HepG2 (cell line): ENCODE results near the gene STYXL2. TPM values are rescaled to one million over a fixed set of nuclear protein-coding genes. Genes with fewer than 3 reads are reported as not detected.

Source experiments
- ATAC-seq: fragments of 200-7000 bp; cut with Tn5 transposase; 3 replicates; pipeline ENCODE4 v1.9.1; 2020; ENCODE audit warnings: mild to moderate bottlenecking, moderate library complexity
- BruUV-seq: library from RNA; stranded (reverse); fragments of 400-500 nt; replicated peaks from 2 replicates; lab custom pipeline; 2021; lab: Mats Ljungman, UMichigan
- CTCF ChIA-PET: fragments of 300-600 bp; formaldehyde crosslinking; extraction: SDS; loops from one replicate; lab custom pipeline; 2021; ENCODE audit warnings: low total read pairs, inconsistent platforms, low intra/inter-chr PET ratio; lab: Yijun Ruan, JAX
- POLR2A ChIA-PET: fragments of 350-600 bp; sonication (Branson Sonifier 250); formaldehyde crosslinking; loops from one replicate; lab custom pipeline; 2020; ENCODE audit warnings: antibody characterized with exemption, inconsistent platforms; lab: Yijun Ruan, JAX
- DNase-seq: peaks from one replicate; pipeline ENCODE4 v3.0.0-alpha.2; 2015; ENCODE audit warnings: low spot score
- FAIRE-seq: peaks from 3 replicates; lab custom pipeline; 2011; peaks lifted over from hg19 to GRCh38; lab: Jason Lieb, UNC
- H2AFZ ChIP-seq: one replicate; pipeline ENCODE4 v1.6.1; 2011; ENCODE audit warnings: low read length, inconsistent platforms
- H3K27ac ChIP-seq: fragments of 300-600 bp; 3 replicates; pipeline ENCODE4 v1.8.0; 2011; ENCODE audit warnings: mixed run types, mild to moderate bottlenecking, mixed read lengths, low read length, inconsistent platforms; ENCODE audit not compliant: insufficient read depth; ENCODE audit errors: extremely low read length
- H3K27me3 ChIP-seq, 2 experiments: fragments of 200-600 bp in 1 of 2; 2 replicates in 1 of 2; 3 replicates in 1 of 2; pipeline versions ENCODE4 v1.6.0 to v1.8.0; 2011; ENCODE audit warnings: low read length in 2 of 2, mild to moderate bottlenecking in 2 of 2, moderate library complexity in 2 of 2, inconsistent platforms in 1 of 2; ENCODE audit not compliant: insufficient read depth in 2 of 2, control insufficient read depth in 1 of 2
- H3K36me3 ChIP-seq, 2 experiments: fragments of 200-600 bp in 1 of 2; replicated peaks in 1 of 2; 2 replicates in 1 of 2; 3 replicates in 1 of 2; pipeline versions ENCODE4 v1.5.1 to v1.8.0; 2011; ENCODE audit warnings: low read length in 2 of 2, inconsistent platforms in 1 of 2; ENCODE audit not compliant: insufficient read depth in 2 of 2, control insufficient read depth in 1 of 2
- H3K4me1 ChIP-seq: 2 replicates; pipeline ENCODE4 v1.5.1; 2012; ENCODE audit warnings: low read length, inconsistent platforms; ENCODE audit not compliant: insufficient read depth
- H3K4me2 ChIP-seq: 2 replicates; pipeline ENCODE4 v1.6.0; 2011; ENCODE audit warnings: low read depth, low read length, inconsistent platforms
- H3K4me3 ChIP-seq, 3 experiments: fragments of 200-600 bp in 1 of 3; sonication (generic), shearing (Covaris generic) in 1 of 3; replicated peaks in 1 of 3; 2 replicates each; pipeline ENCODE4 v1.5.1; 2011 to 2016; ENCODE audit warnings: low read length in 3 of 3, inconsistent platforms in 2 of 3, low read depth in 2 of 3, mild to moderate bottlenecking in 2 of 3, control low read depth in 1 of 3, mixed read lengths in 1 of 3; ENCODE audit not compliant: insufficient read depth in 1 of 3
- H3K79me2 ChIP-seq: one replicate; pipeline ENCODE4 v1.6.1; 2011; ENCODE audit warnings: low read length, inconsistent platforms; ENCODE audit not compliant: insufficient read depth
- H3K9ac ChIP-seq: 2 replicates; pipeline ENCODE4 v1.6.0; 2011; ENCODE audit warnings: mild to moderate bottlenecking, low read depth, low read length, inconsistent platforms; ENCODE audit not compliant: insufficient read depth
- H3K9me3 ChIP-seq: 2 replicates; pipeline ENCODE4 v1.5.1; 2012; ENCODE audit warnings: mild to moderate bottlenecking, low read length
- H4K20me1 ChIP-seq: 2 replicates; pipeline ENCODE4 v1.6.0; 2011; ENCODE audit warnings: inconsistent platforms, mild to moderate bottlenecking, low read length, moderate library complexity; ENCODE audit not compliant: insufficient read depth
- KLF16 ChIP-seq, 2 experiments: sonication (generic) in 1 of 2; formaldehyde crosslinking in 1 of 2; IDR thresholded peaks; 2 replicates each; pipeline versions ENCODE4 v1.6.1 to v1.8.0; 2016 to 2023; ENCODE audit warnings: missing genetic modification reagents in 2 of 2, missing compliant biosample characterization in 1 of 2
- NFYC ChIP-seq: IDR thresholded peaks from 2 replicates; pipeline ENCODE4 v1.6.1; 2016; ENCODE audit warnings: missing genetic modification reagents, missing compliant biosample characterization
- TCF12 ChIP-seq, 2 experiments: fragments of 450-650 bp in 1 of 2; sonication (generic) in 1 of 2; formaldehyde crosslinking in 1 of 2; IDR thresholded peaks; 2 replicates each; pipeline versions ENCODE4 v1.6.1 to v1.8.0; 2017 to 2022; ENCODE audit warnings: antibody characterized with exemption in 1 of 2, mild to moderate bottlenecking in 1 of 2, missing genetic modification reagents in 1 of 2, moderate library complexity in 1 of 2
- ZBTB33 ChIP-seq: sonication (generic); formaldehyde crosslinking; IDR thresholded peaks from 2 replicates; pipeline ENCODE4 v1.4.0; 2020; ENCODE audit warnings: missing genetic modification reagents
- ZNF282 ChIP-seq: fragments of 450-650 bp; IDR thresholded peaks from 2 replicates; pipeline ENCODE4 v1.6.1; 2018; ENCODE audit not compliant: partially characterized antibody
- ZNF3 ChIP-seq: IDR thresholded peaks from 2 replicates; pipeline ENCODE4 v1.7.0; 2017; ENCODE audit warnings: inconsistent platforms
- ZNF34 ChIP-seq: sonication (generic); formaldehyde crosslinking; IDR thresholded peaks from 2 replicates; pipeline ENCODE4 v1.4.0; 2020; ENCODE audit warnings: mild to moderate bottlenecking, missing genetic modification reagents, borderline replicate concordance
- ZNF431 ChIP-seq: sonication (generic); formaldehyde crosslinking; IDR thresholded peaks from 2 replicates; pipeline ENCODE4 v1.9.0; 2022; ENCODE audit warnings: missing genetic modification reagents, low read depth, mild to moderate bottlenecking, borderline replicate concordance
- ZNF546 ChIP-seq: sonication (generic); formaldehyde crosslinking; conservative IDR thresholded peaks from 2 replicates; pipeline ENCODE4 v1.8.1; 2023; ENCODE audit warnings: mild to moderate bottlenecking, missing genetic modification reagents
- ZNF552 ChIP-seq: sonication (generic); formaldehyde crosslinking; IDR thresholded peaks from 2 replicates; pipeline ENCODE4 v1.9.0; 2022; ENCODE audit warnings: missing genetic modification reagents, mild to moderate bottlenecking, borderline replicate concordance
- ZNF780A ChIP-seq: sonication (generic); formaldehyde crosslinking; IDR thresholded peaks from 2 replicates; pipeline ENCODE4 v1.8.0; 2022; ENCODE audit warnings: mild to moderate bottlenecking, missing genetic modification reagents, moderate library complexity
- ZNF883 ChIP-seq: sonication (generic); formaldehyde crosslinking; IDR thresholded peaks from 2 replicates; pipeline ENCODE4 v1.5.1; 2020; ENCODE audit warnings: mild to moderate bottlenecking, missing genetic modification reagents; ENCODE audit errors: not compliant biosample characterization
- WGBS: methylation state at CpG from one replicate; pipeline ENCODE4 v1.1.6; 2017; ENCODE audit warnings: low lambda C conversion rate; 5-methylcytosine and 5-hydroxymethylcytosine counted together
- in situ Hi-C: cut with HindIII; loops from 2 replicates; pipeline ENCODE4 v1.10.0; 2017; ENCODE audit warnings: low pct_unique_long_range_greater_than_20kb; ENCODE audit not compliant: extremely low pct_ligation_motif_present
- intact Hi-C: fragments of 100-400 bp; cut with micrococcal nuclease; formaldehyde crosslinking; loops from one replicate; pipeline ENCODE4 v1.10.0; 2022; ENCODE audit not compliant: unreplicated experiment
- polyA plus RNA-seq, 8 experiments: library from polyadenylated mRNA; depleted of rRNA in 3 of 8; stranded (reverse) in 7 of 8; unstranded in 1 of 8; fragments of >200 nt; fragmentation: Illumina TruSeq in 4 of 8; extraction: Trizol in 4 of 8; gene quantifications; 2 replicates each; pipeline versions ENCODE4 v1.2.1 to v1.2.3, GENCODE V29; 2011 to 2016; ENCODE audit warnings: low read depth in 4 of 8, missing spikeins in 1 of 8, mixed read lengths in 1 of 8; ENCODE audit not compliant: insufficient read depth in 1 of 8
- total RNA-seq, 5 experiments: library from RNA; depleted of rRNA; stranded (reverse); fragments of >200 nt; fragmentation: Illumina TruSeq; extraction: Trizol; gene quantifications; 2 replicates each; pipeline ENCODE4 v1.2.3, GENCODE V29; 2016; ENCODE audit warnings: low read depth in 1 of 5

Gene STYXL2
- total and polyA plus RNA-seq, 2 of the 13 experiments (the other 11 are each of a cell fraction or from before 2014, with no cell fraction given) = not detected

GRCh38 chr1:167122568-167122967 lies 28.7 kb downstream of the STYXL2 start:
- BruUV-seq = no TSS peak
- H3K9ac ChIP-seq = no peak overlapping the region
- CTCF ChIA-PET = no interaction called here
- H3K36me3 ChIP-seq = no peaks in the 10 kb centered on the region
- in situ Hi-C loops = no loop called here
- no peaks in the 10 kb centered on the region for H3K9me3 ChIP-seq
- H3K4me1 ChIP-seq = no peaks in the 10 kb centered on the region
- DNase-seq (no peak), FAIRE-seq (no peak), ATAC-seq (no peak)
- intact Hi-C loops = no loop called here
- no peaks in the 10 kb centered on the region for H3K79me2 ChIP-seq
- no peak overlapping the region for H2AFZ ChIP-seq
- H3K27me3 ChIP-seq = peaks cover 8 to 43% of the 10 kb centered on the region in 2 experiments; a peak in 4 of 5 replicates
- H3K4me3 ChIP-seq = no peak overlapping the region
- H4K20me1 ChIP-seq = no peaks in the 10 kb centered on the region
- no peak overlapping the region for H3K27ac ChIP-seq
- 43% methylated on average over 4 of the region's 4 CpGs for WGBS
- TF ChIP-seq ZNF3 (CRISPR knock-in tag) = no peak
- no peak for TF ChIP-seq NFYC
- TF ChIP-seq ZNF552 (CRISPR knock-in tag) = no peak
- no peak for TF ChIP-seq ZNF282
- TF ChIP-seq ZNF780A (CRISPR knock-in tag) = no peak
- no peak for TF ChIP-seq ZNF546 (CRISPR knock-in tag)
- no peak for TF ChIP-seq KLF16 (CRISPR knock-in tag; IDR thresholded peaks at IDR 0.05)
- TF ChIP-seq ZBTB33 (CRISPR knock-in tag) = no peak
- no peak for TF ChIP-seq ZNF883
- no peak for TF ChIP-seq TCF12 (IDR thresholded peaks at IDR 0.05)
- TF ChIP-seq TCF12 (CRISPR knock-in tag; IDR thresholded peaks at IDR 0.05) = no peak
- no peak for TF ChIP-seq ZNF34 (CRISPR knock-in tag)
- no peak for TF ChIP-seq ZNF431 (CRISPR knock-in tag)
- TF ChIP-seq, all 625 proteins: peak for 0
- H3K4me2 ChIP-seq = no peak overlapping the region
- POLR2A ChIA-PET = no interaction called here
